CD14-positive monocyte (primary cell): ENCODE data around the gene TUT7. TPM values are rescaled to one million over a fixed set of nuclear protein-coding genes. Genes with fewer than 3 reads are reported as not detected.

ENCODE experiments used
- DNase-seq, 3 donors: peaks; one replicate each; pipeline ENCODE4 v3.0.0-alpha.2; 2011 to 2022
- H2AFZ ChIP-seq: 2 replicates; pipeline ENCODE4 v1.6.0; 2012; ENCODE audit warnings: mild to moderate bottlenecking, low read depth, low read length, inconsistent platforms; ENCODE audit not compliant: insufficient read depth, poor library complexity, severe bottlenecking
- H3K27ac ChIP-seq, 2 donors: 1 replicate in 1 of 2; 2 replicates in 1 of 2; pipeline ENCODE4 v1.5.1; 2012 to 2013; ENCODE audit warnings: low read length in 2 of 2, control low read depth in 1 of 2, inconsistent platforms in 1 of 2, low read depth in 1 of 2, mild to moderate bottlenecking in 1 of 2
- H3K27me3 ChIP-seq, 2 donors: one replicate each; pipeline versions ENCODE4 v1.6.0 to v1.6.1; 2011 to 2013; ENCODE audit warnings: low read length in 2 of 2; ENCODE audit not compliant: control insufficient read depth in 2 of 2, insufficient read depth in 2 of 2
- H3K36me3 ChIP-seq, 2 donors: replicated peaks in 1 of 2; 1 replicate in 1 of 2; 2 replicates in 1 of 2; pipeline versions ENCODE4 v1.5.1 to v1.6.1; 2012 to 2013; ENCODE audit warnings: low read length in 2 of 2, control low read depth in 1 of 2, inconsistent platforms in 1 of 2, mild to moderate bottlenecking in 1 of 2; ENCODE audit not compliant: insufficient read depth in 2 of 2, control insufficient read depth in 1 of 2
- H3K4me1 ChIP-seq, 2 donors: 1 replicate in 1 of 2; 2 replicates in 1 of 2; pipeline versions ENCODE4 v1.5.1 to v1.6.1; 2012 to 2013; ENCODE audit warnings: low read length in 2 of 2, control low read depth in 1 of 2, inconsistent platforms in 1 of 2, mild to moderate bottlenecking in 1 of 2, moderate library complexity in 1 of 2; ENCODE audit not compliant: insufficient read depth in 2 of 2, control insufficient read depth in 1 of 2
- H3K4me2 ChIP-seq: replicated peaks from 2 replicates; pipeline ENCODE3; 2012; ENCODE audit warnings: low read length, moderate library complexity, mild to moderate bottlenecking; ENCODE audit not compliant: poor library complexity, severe bottlenecking; ENCODE audit errors: extremely low read depth
- H3K4me3 ChIP-seq, 3 experiments: fragments of 200-600 bp in 1 of 3; sonication (generic) in 1 of 3; replicated peaks in 1 of 3; 1 replicate in 2 of 3; 2 replicates in 1 of 3; pipeline ENCODE4 v1.5.1; 2011 to 2013; ENCODE audit warnings: low read length in 3 of 3, mild to moderate bottlenecking in 3 of 3, control low read depth in 2 of 3, low read depth in 2 of 3, inconsistent platforms in 1 of 3, moderate library complexity in 1 of 3
- H3K79me2 ChIP-seq: 2 replicates; pipeline ENCODE4 v1.6.0; 2012; ENCODE audit warnings: mild to moderate bottlenecking, control low read depth, inconsistent platforms, low read length, moderate library complexity; ENCODE audit not compliant: insufficient read depth
- H3K9ac ChIP-seq: 2 replicates; pipeline ENCODE4 v1.6.0; 2017; ENCODE audit warnings: low read length, mild to moderate bottlenecking; ENCODE audit not compliant: insufficient read depth, poor library complexity, severe bottlenecking
- H3K9me3 ChIP-seq, 2 donors: replicated peaks in 1 of 2; 1 replicate in 1 of 2; 2 replicates in 1 of 2; pipeline versions ENCODE4 v1.5.1 to v1.6.1; 2012 to 2013; ENCODE audit warnings: low read length in 2 of 2, control low read depth in 1 of 2; ENCODE audit not compliant: control insufficient read depth in 1 of 2, insufficient read depth in 1 of 2
- H4K20me1 ChIP-seq: 2 replicates; pipeline ENCODE4 v1.6.0; 2012; ENCODE audit warnings: mild to moderate bottlenecking, low read length, control low read depth, moderate library complexity; ENCODE audit not compliant: insufficient read depth
- H3K27ac Mint-ChIP-seq, 7 donors: one replicate each; pipeline ENCODE4 v1.8.0; 2020; ENCODE audit warnings: mild to moderate bottlenecking in 7 of 7, mixed read lengths in 7 of 7, moderate library complexity in 6 of 7, inconsistent platforms in 2 of 7
- H3K27me3 Mint-ChIP-seq, 3 donors: one replicate each; pipeline ENCODE4 v1.8.0; 2021 to 2022; ENCODE audit warnings: low read depth in 3 of 3, mild to moderate bottlenecking in 3 of 3, mixed read lengths in 3 of 3, moderate library complexity in 3 of 3, inconsistent platforms in 1 of 3
- H3K36me3 Mint-ChIP-seq, 2 donors: one replicate each; pipeline ENCODE4 v1.8.0; 2020; ENCODE audit warnings: mixed read lengths in 2 of 2, inconsistent platforms in 1 of 2, mild to moderate bottlenecking in 1 of 2
- H3K4me1 Mint-ChIP-seq: one replicate; pipeline ENCODE4 v1.8.0; 2020; ENCODE audit warnings: mild to moderate bottlenecking, mixed read lengths
- H3K4me3 Mint-ChIP-seq, 2 donors: one replicate each; pipeline ENCODE4 v1.8.0; 2020; ENCODE audit warnings: mild to moderate bottlenecking in 2 of 2, mixed read lengths in 2 of 2, moderate library complexity in 1 of 2
- H3K9me3 Mint-ChIP-seq, 7 donors: one replicate each; pipeline ENCODE4 v1.8.0; 2020 to 2022; ENCODE audit warnings: mixed read lengths in 7 of 7, mild to moderate bottlenecking in 6 of 7, moderate library complexity in 6 of 7, inconsistent platforms in 2 of 7
- CTCF ChIP-seq: fragments of 200-600 bp; IDR thresholded peaks from one replicate; pipeline ENCODE4 v1.8.0; 2022; ENCODE audit warnings: antibody characterized with exemption, mild to moderate bottlenecking
- WGBS: methylation state at CpG from one replicate; pipeline ENCODE4 v1.1.5; 2013; ENCODE audit warnings: missing lambda C conversion rate; ENCODE audit not compliant: insufficient coverage; 5-methylcytosine and 5-hydroxymethylcytosine counted together
- intact Hi-C, 2 donors: fragments of 100-400 bp; cut with micrococcal nuclease; formaldehyde crosslinking; loops; one replicate each; pipeline versions ENCODE4 v1.15.0 to v1.15.1; 2023
- polyA plus RNA-seq, 3 donors: library from polyadenylated mRNA; depleted of rRNA in 1 of 3; unstranded in 2 of 3; stranded (reverse) in 1 of 3; fragments of 300-500 nt in 2 of 3; fragments of >200 nt in 1 of 3; fragmentation: Illumina TruSeq in 2 of 3; gene quantifications; 1 replicate in 2 of 3; 2 replicates in 1 of 3; pipeline ENCODE4 v1.2.3, GENCODE V29; 2012 to 2021
- small RNA-seq: library from RNA; depleted of rRNA; stranded (forward); fragments of <200 nt; gene quantifications from one replicate; pipeline ENCODE3, GENCODE V24; 2012; ENCODE audit warnings: low read depth; ENCODE audit not compliant: insufficient read length

Gene TUT7
- polyA plus RNA-seq, 3 donors: 14.2 to 51.6 (median 27.9) TPM

- H3K4me3 ChIP-seq: no peak overlapping the region
- peaks cover 0 to 2% (median 0%) of the 10 kb centered on the region in 7 donors for H3K9me3 Mint-ChIP-seq
- H3K4me1 Mint-ChIP-seq: peaks cover 4% of the 10 kb centered on the region
- no peak for DNase-seq
- H3K9ac ChIP-seq: no peak overlapping the region
- H4K20me1 ChIP-seq: no peaks in the 10 kb centered on the region
- H3K27me3 Mint-ChIP-seq: peaks cover 0 to 2% (median 2%) of the 10 kb centered on the region in 3 donors
- H3K27me3 ChIP-seq: no peaks in the 10 kb centered on the region
- H3K4me3 Mint-ChIP-seq: no peak overlapping the region
- H3K9me3 ChIP-seq: no peaks in the 10 kb centered on the region
- no peak overlapping the region for H3K27ac ChIP-seq
- H3K79me2 ChIP-seq: no peaks in the 10 kb centered on the region
- H3K36me3 Mint-ChIP-seq: no peaks in the 10 kb centered on the region
- no peak overlapping the region for H3K4me2 ChIP-seq
- no peak for TF ChIP-seq CTCF
- no peak overlapping the region for H2AFZ ChIP-seq
- intact Hi-C loops: no loop called here
- H3K36me3 ChIP-seq: no peaks in the 10 kb centered on the region
- WGBS: 79% methylated on average over 3 of the region's 7 CpGs
- H3K27ac Mint-ChIP-seq: no peak overlapping the region
- no peaks in the 10 kb centered on the region for H3K4me1 ChIP-seq
Observed at GRCh38 chr9:86241216-86241615, 113.0 kb downstream of the TUT7 start.

GRCh38 chr9:86238861-86239770, 115.1 kb downstream of the TUT7 start:
- 100% methylated on average over 1 of the region's 10 CpGs for WGBS
- H4K20me1 ChIP-seq: no peaks in the 10 kb centered on the region
- no peak for TF ChIP-seq CTCF
- intact Hi-C loops: no loop called here
- H2AFZ ChIP-seq: no peak overlapping the region
- no peaks in the 10 kb centered on the region for H3K36me3 ChIP-seq
- H3K27ac ChIP-seq: no peak overlapping the region
- peaks cover 0 to under 1% (median 0%) of the 10 kb centered on the region in 7 donors for H3K9me3 Mint-ChIP-seq
- peaks cover 4% of the 10 kb centered on the region for H3K4me1 Mint-ChIP-seq
- no peaks in the 10 kb centered on the region for H3K4me1 ChIP-seq
- no peaks in the 10 kb centered on the region for H3K9me3 ChIP-seq
- H3K27me3 Mint-ChIP-seq: peaks cover 0 to 2% (median 2%) of the 10 kb centered on the region in 3 donors
- no peak overlapping the region for H3K9ac ChIP-seq
- no peak for DNase-seq
- H3K4me3 Mint-ChIP-seq: no peak overlapping the region
- no peaks in the 10 kb centered on the region for H3K79me2 ChIP-seq
- H3K27ac Mint-ChIP-seq: peak overlapping the region in 1 of 7 donors; percentile 73
- no peaks in the 10 kb centered on the region for H3K27me3 ChIP-seq
- H3K4me3 ChIP-seq: no peak overlapping the region
- no peak overlapping the region for H3K4me2 ChIP-seq
- no peaks in the 10 kb centered on the region for H3K36me3 Mint-ChIP-seq

Small RNA genes lying within 50 kb of the gene (small RNA-seq; reads per million reads assigned to genes)
- gene RN7SKP264: not detected

Other genes starting within 250 kb of the TUT7 start
- gene C9orf153, start 94.8 kb downstream of the TUT7 start, polyA plus RNA-seq: not detected
- gene ISCA1, start 71.9 kb downstream of the TUT7 start, polyA plus RNA-seq: 10 to 100 TPM; 13.2 to 46.7 (median 36.9) TPM